ENCODE measurements around the gene ZFAND3.

DNA sequence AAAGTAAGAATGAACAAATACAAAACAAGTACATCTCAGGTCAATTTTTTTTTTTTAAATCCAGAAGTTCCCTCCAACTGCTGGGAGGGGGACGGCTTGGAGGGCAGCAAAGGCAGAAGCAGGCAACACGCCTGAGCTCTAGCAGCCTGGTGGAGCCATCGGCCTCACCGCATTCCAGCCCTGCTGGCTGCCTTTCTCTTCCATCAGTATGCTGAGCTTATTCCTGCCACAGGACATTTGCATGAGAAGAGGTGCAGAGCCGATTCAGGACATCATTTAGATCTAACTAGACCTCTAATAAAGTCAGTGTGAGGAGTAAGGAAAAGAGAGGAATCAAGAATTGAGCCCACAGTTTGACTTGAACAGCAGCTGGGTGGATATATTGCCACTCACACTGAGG, 318.8 kb downstream of the ZFAND3 start:
- TF ChIP-seq CTCF (IDR thresholded peaks at IDR 0.05; ENCODE audit: low read length) (no peak), EZH2 (IDR thresholded peaks at IDR 0.05; ENCODE audit: borderline replicate concordance, low read length) (no peak)

All from OCI-LY1 (cell line).